ENCODE results near the gene KHK. TPM values are rescaled to one million over a fixed set of nuclear protein-coding genes. Genes with fewer than 3 reads are reported as not detected.

KHK gene
- total and polyA plus RNA-seq, 9 of the 15 experiments (the other 6 are each of a cell fraction or from before 2014, with no cell fraction given) = 1.5 to 10.7 (median 5.2) TPM

DNA sequence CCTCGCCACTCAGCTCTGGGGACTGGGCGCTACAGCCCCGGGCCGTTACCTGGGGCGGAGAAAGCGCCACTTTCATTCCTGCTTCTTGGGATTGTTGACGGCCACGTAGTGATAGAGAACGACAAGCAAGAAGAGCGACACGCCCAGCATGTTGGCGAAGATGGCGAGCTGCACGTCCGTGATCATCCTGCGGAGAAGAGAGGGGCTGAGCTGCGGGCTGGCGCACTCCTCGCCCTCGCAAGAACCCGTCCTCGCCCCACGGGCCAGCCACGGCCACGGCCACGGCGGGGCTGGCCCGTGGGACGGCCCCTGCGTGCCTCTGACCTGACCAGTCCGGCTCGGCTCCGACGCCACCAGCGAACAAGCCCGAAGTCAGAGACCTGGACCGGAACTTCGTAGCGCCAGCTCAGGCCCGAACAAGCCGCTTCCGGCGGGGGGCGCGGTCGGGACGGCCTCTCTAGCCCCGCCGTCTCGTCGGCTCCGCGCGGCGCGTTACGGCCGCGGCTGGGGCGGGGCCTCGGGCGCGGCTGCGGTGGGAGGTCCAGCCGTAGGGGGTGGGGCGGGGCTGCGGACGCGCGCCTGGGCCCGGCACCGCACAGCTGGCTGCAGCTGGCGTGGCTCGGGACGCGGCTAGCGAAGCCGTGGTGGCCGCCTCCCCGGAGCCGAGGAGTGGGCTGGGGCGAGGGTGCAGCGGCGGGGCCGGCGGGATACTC lies 15.1 kb upstream of the KHK start, which contains the start of gene OST4 (continued):
- TF ChIP-seq, protein P1, sequence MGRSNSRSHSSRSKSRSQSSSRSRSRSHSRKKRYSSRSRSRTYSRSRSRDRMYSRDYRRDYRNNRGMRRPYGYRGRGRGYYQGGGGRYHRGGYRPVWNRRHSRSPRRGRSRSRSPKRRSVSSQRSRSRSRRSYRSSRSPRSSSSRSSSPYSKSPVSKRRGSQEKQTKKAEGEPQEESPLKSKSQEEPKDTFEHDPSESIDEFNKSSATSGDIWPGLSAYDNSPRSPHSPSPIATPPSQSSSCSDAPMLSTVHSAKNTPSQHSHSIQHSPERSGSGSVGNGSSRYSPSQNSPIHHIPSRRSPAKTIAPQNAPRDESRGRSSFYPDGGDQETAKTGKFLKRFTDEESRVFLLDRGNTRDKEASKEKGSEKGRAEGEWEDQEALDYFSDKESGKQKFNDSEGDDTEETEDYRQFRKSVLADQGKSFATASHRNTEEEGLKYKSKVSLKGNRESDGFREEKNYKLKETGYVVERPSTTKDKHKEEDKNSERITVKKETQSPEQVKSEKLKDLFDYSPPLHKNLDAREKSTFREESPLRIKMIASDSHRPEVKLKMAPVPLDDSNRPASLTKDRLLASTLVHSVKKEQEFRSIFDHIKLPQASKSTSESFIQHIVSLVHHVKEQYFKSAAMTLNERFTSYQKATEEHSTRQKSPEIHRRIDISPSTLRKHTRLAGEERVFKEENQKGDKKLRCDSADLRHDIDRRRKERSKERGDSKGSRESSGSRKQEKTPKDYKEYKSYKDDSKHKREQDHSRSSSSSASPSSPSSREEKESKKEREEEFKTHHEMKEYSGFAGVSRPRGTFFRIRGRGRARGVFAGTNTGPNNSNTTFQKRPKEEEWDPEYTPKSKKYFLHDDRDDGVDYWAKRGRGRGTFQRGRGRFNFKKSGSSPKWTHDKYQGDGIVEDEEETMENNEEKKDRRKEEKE (IDR thresholded peaks at IDR 0.05; ENCODE audit: borderline replicate concordance in 1 of 2, control insufficient read depth in 1 of 2, low read depth in 2 of 2, low read length in 1 of 2) = no peak; a peak in 1 of 4 replicates
- TF ChIP-seq, protein P2, sequence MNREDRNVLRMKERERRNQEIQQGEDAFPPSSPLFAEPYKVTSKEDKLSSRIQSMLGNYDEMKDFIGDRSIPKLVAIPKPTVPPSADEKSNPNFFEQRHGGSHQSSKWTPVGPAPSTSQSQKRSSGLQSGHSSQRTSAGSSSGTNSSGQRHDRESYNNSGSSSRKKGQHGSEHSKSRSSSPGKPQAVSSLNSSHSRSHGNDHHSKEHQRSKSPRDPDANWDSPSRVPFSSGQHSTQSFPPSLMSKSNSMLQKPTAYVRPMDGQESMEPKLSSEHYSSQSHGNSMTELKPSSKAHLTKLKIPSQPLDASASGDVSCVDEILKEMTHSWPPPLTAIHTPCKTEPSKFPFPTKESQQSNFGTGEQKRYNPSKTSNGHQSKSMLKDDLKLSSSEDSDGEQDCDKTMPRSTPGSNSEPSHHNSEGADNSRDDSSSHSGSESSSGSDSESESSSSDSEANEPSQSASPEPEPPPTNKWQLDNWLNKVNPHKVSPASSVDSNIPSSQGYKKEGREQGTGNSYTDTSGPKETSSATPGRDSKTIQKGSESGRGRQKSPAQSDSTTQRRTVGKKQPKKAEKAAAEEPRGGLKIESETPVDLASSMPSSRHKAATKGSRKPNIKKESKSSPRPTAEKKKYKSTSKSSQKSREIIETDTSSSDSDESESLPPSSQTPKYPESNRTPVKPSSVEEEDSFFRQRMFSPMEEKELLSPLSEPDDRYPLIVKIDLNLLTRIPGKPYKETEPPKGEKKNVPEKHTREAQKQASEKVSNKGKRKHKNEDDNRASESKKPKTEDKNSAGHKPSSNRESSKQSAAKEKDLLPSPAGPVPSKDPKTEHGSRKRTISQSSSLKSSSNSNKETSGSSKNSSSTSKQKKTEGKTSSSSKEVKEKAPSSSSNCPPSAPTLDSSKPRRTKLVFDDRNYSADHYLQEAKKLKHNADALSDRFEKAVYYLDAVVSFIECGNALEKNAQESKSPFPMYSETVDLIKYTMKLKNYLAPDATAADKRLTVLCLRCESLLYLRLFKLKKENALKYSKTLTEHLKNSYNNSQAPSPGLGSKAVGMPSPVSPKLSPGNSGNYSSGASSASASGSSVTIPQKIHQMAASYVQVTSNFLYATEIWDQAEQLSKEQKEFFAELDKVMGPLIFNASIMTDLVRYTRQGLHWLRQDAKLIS (CRISPR knock-in tag; IDR thresholded peaks at IDR 0.05) = no peak
- TF ChIP-seq, protein P3, sequence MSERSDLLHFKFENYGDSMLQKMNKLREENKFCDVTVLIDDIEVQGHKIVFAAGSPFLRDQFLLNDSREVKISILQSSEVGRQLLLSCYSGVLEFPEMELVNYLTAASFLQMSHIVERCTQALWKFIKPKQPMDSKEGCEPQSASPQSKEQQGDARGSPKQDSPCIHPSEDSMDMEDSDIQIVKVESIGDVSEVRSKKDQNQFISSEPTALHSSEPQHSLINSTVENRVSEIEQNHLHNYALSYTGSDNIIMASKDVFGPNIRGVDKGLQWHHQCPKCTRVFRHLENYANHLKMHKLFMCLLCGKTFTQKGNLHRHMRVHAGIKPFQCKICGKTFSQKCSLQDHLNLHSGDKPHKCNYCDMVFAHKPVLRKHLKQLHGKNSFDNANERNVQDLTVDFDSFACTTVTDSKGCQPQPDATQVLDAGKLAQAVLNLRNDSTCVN (CRISPR knock-in tag; IDR thresholded peaks at IDR 0.05) = no peak
- TF ChIP-seq, protein P4, sequence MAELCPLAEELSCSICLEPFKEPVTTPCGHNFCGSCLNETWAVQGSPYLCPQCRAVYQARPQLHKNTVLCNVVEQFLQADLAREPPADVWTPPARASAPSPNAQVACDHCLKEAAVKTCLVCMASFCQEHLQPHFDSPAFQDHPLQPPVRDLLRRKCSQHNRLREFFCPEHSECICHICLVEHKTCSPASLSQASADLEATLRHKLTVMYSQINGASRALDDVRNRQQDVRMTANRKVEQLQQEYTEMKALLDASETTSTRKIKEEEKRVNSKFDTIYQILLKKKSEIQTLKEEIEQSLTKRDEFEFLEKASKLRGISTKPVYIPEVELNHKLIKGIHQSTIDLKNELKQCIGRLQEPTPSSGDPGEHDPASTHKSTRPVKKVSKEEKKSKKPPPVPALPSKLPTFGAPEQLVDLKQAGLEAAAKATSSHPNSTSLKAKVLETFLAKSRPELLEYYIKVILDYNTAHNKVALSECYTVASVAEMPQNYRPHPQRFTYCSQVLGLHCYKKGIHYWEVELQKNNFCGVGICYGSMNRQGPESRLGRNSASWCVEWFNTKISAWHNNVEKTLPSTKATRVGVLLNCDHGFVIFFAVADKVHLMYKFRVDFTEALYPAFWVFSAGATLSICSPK (IDR thresholded peaks at IDR 0.05; ENCODE audit: borderline replicate concordance) = no peak
- TF ChIP-seq HDAC6 (IDR thresholded peaks at IDR 0.05; ENCODE audit: low read depth, low read length) = no peak
- TF ChIP-seq, protein P5, sequence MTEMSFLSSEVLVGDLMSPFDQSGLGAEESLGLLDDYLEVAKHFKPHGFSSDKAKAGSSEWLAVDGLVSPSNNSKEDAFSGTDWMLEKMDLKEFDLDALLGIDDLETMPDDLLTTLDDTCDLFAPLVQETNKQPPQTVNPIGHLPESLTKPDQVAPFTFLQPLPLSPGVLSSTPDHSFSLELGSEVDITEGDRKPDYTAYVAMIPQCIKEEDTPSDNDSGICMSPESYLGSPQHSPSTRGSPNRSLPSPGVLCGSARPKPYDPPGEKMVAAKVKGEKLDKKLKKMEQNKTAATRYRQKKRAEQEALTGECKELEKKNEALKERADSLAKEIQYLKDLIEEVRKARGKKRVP (CRISPR knock-in tag; IDR thresholded peaks at IDR 0.05) = no peak
- no peak for TF ChIP-seq LEF1 (IDR thresholded peaks at IDR 0.05)
- TF ChIP-seq, protein P6, sequence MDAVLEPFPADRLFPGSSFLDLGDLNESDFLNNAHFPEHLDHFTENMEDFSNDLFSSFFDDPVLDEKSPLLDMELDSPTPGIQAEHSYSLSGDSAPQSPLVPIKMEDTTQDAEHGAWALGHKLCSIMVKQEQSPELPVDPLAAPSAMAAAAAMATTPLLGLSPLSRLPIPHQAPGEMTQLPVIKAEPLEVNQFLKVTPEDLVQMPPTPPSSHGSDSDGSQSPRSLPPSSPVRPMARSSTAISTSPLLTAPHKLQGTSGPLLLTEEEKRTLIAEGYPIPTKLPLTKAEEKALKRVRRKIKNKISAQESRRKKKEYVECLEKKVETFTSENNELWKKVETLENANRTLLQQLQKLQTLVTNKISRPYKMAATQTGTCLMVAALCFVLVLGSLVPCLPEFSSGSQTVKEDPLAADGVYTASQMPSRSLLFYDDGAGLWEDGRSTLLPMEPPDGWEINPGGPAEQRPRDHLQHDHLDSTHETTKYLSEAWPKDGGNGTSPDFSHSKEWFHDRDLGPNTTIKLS (IDR thresholded peaks at IDR 0.05; ENCODE audit: borderline replicate concordance, low read depth) = peak; percentile 92
- peak; percentile 84 for TF ChIP-seq SMAD4 (CRISPR knock-in tag; conservative IDR thresholded peaks at IDR 0.05)
- peak; percentile 80; the same call in 1 of the 2 replicates for TF ChIP-seq RB1 (IDR thresholded peaks at IDR 0.05; ENCODE audit: low read depth)
- no peak for TF ChIP-seq ZFP1 (CRISPR knock-in tag; IDR thresholded peaks at IDR 0.05)
